HepG2 (cell line): Measurements from ENCODE around the gene CALML6. TPM values are rescaled to one million over a fixed set of nuclear protein-coding genes. Genes with fewer than 3 reads are reported as not detected.

ENCODE experiments used
- ATF4 ChIP-seq, 2 experiments: fragments of 450-650 bp in 1 of 2; sonication (generic) in 1 of 2; formaldehyde crosslinking; IDR thresholded peaks; 2 replicates each; pipeline versions ENCODE4 v1.5.0 to v1.8.0; 2020 to 2022; ENCODE audit warnings: mild to moderate bottlenecking in 1 of 2, missing genetic modification reagents in 1 of 2
- ELF3 ChIP-seq: IDR thresholded peaks from 2 replicates; pipeline ENCODE4 v1.6.1; 2016; ENCODE audit warnings: missing genetic modification reagents, missing compliant biosample characterization
- IRX3 ChIP-seq: sonication (generic); formaldehyde crosslinking; IDR thresholded peaks from 2 replicates; pipeline ENCODE4 v1.8.1; 2023; ENCODE audit warnings: mild to moderate bottlenecking, low read depth, missing genetic modification reagents, borderline replicate concordance
- JDP2 ChIP-seq: sonication (generic); formaldehyde crosslinking; IDR thresholded peaks from 2 replicates; pipeline ENCODE4 v1.8.1; 2022; ENCODE audit warnings: missing genetic modification reagents, borderline replicate concordance
- KAT2B ChIP-seq: fragments of 150-350 bp; IDR thresholded peaks from 2 replicates; pipeline ENCODE4 v1.6.1; 2014; ENCODE audit warnings: low read depth, low read length, borderline replicate concordance
- KAT7 ChIP-seq: IDR thresholded peaks from 2 replicates; pipeline ENCODE4 v1.6.1; 2018; ENCODE audit warnings: borderline replicate concordance, missing compliant biosample characterization
- MIER2 ChIP-seq: IDR thresholded peaks from 2 replicates; pipeline ENCODE4 v1.6.1; 2016; ENCODE audit warnings: missing biosample characterization, missing genetic modification reagents
- MLX ChIP-seq: IDR thresholded peaks from 2 replicates; pipeline ENCODE4 v1.6.1; 2016
- MLXIP ChIP-seq: sonication (generic); formaldehyde crosslinking; IDR thresholded peaks from 2 replicates; pipeline ENCODE4 v1.9.0; 2021; ENCODE audit warnings: missing genetic modification reagents, borderline replicate concordance
- NCOA2 ChIP-seq: sonication (generic); formaldehyde crosslinking; IDR thresholded peaks from 2 replicates; pipeline ENCODE4 v1.8.0; 2022; ENCODE audit warnings: inconsistent platforms
- NFKB2 ChIP-seq: sonication (generic); formaldehyde crosslinking; IDR thresholded peaks from 2 replicates; pipeline ENCODE4 v1.4.0; 2020; ENCODE audit warnings: missing genetic modification reagents, borderline replicate concordance
- PCBP2 ChIP-seq: fragments of 200-400 bp; formaldehyde crosslinking; optimal IDR thresholded peaks from 2 replicates; pipeline ENCODE3; 2018; ENCODE audit warnings: low read length, low read depth; ENCODE audit not compliant: poor library complexity, severe bottlenecking
- RBM39 ChIP-seq: fragments of 200-400 bp; formaldehyde crosslinking; IDR thresholded peaks from one replicate; pipeline ENCODE4 v1.6.1; 2018; ENCODE audit warnings: antibody characterized with exemption, mild to moderate bottlenecking, low read depth, low read length; ENCODE audit not compliant: poor library complexity, severe bottlenecking
- SMAD1 ChIP-seq: sonication (generic); formaldehyde crosslinking; IDR thresholded peaks from 2 replicates; pipeline ENCODE4 v1.4.0; 2020; ENCODE audit warnings: missing genetic modification reagents, low read depth, mild to moderate bottlenecking, borderline replicate concordance
- SMYD3 ChIP-seq: sonication (generic); formaldehyde crosslinking; IDR thresholded peaks from 2 replicates; pipeline ENCODE4 v1.8.1; 2023; ENCODE audit warnings: mild to moderate bottlenecking, missing genetic modification reagents
- ZNF232 ChIP-seq: sonication (generic); formaldehyde crosslinking; IDR thresholded peaks from 2 replicates; pipeline ENCODE4 v1.4.0; 2020; ENCODE audit warnings: missing genetic modification reagents, borderline replicate concordance
- ZNF691 ChIP-seq: sonication (generic); formaldehyde crosslinking; IDR thresholded peaks from 2 replicates; pipeline ENCODE4 v1.4.0; 2020; ENCODE audit warnings: missing genetic modification reagents, low read depth, mild to moderate bottlenecking, borderline replicate concordance
- ZNF781 ChIP-seq: sonication (generic); formaldehyde crosslinking; IDR thresholded peaks from 2 replicates; pipeline ENCODE4 v1.5.1; 2020; ENCODE audit warnings: borderline replicate concordance, mild to moderate bottlenecking, missing genetic modification reagents; ENCODE audit errors: not compliant biosample characterization
- ZSCAN12 ChIP-seq: sonication (generic); formaldehyde crosslinking; IDR thresholded peaks from 2 replicates; pipeline ENCODE4 v1.9.0; 2021; ENCODE audit warnings: mild to moderate bottlenecking, missing genetic modification reagents
- ZUFSP ChIP-seq: sonication (generic); formaldehyde crosslinking; IDR thresholded peaks from 2 replicates; pipeline ENCODE4 v1.9.0; 2021; ENCODE audit warnings: missing genetic modification reagents, mild to moderate bottlenecking, borderline replicate concordance
- polyA plus RNA-seq, 8 experiments: library from polyadenylated mRNA; depleted of rRNA in 3 of 8; stranded (reverse) in 7 of 8; unstranded in 1 of 8; fragments of >200 nt; fragmentation: Illumina TruSeq in 4 of 8; extraction: Trizol in 4 of 8; gene quantifications; 2 replicates each; pipeline versions ENCODE4 v1.2.1 to v1.2.3, GENCODE V29; 2011 to 2016; ENCODE audit warnings: low read depth in 4 of 8, missing spikeins in 1 of 8, mixed read lengths in 1 of 8; ENCODE audit not compliant: insufficient read depth in 1 of 8
- total RNA-seq, 5 experiments: library from RNA; depleted of rRNA; stranded (reverse); fragments of >200 nt; fragmentation: Illumina TruSeq; extraction: Trizol; gene quantifications; 2 replicates each; pipeline ENCODE4 v1.2.3, GENCODE V29; 2016; ENCODE audit warnings: low read depth in 1 of 5

CALML6 gene
- total and polyA plus RNA-seq, 2 of the 13 experiments (the other 11 are each of a cell fraction or from before 2014, with no cell fraction given), result 0.11 to 0.12 TPM

- TF ChIP-seq RBM39 (peak; percentile 79), MLXIP (CRISPR knock-in tag) (no peak), NCOA2 (peak; percentile 45; the same call in 1 of the 2 replicates), ZSCAN12 (CRISPR knock-in tag) (0 out of 2 replicates have a peak, but pooled peaks have one; percentile 51), KAT7 (CRISPR knock-in tag) (no peak; the same call in 1 of the 2 replicates), PCBP2 (no peak), ZNF781 (CRISPR knock-in tag) (no peak), IRX3 (CRISPR knock-in tag) (no peak), ZUFSP (CRISPR knock-in tag) (0 out of 2 replicates have a peak, but pooled peaks have one; percentile 23), ZNF232 (CRISPR knock-in tag) (peak; percentile 16; the same call in 1 of the 2 replicates), JDP2 (CRISPR knock-in tag) (no peak), SMYD3 (CRISPR knock-in tag) (no peak), KAT2B (no peak), SMAD1 (no peak), MLX (CRISPR knock-in tag) (peak; percentile 49; the same call in 1 of the 2 replicates), MIER2 (CRISPR knock-in tag) (0 out of 2 replicates have a peak, but pooled peaks have one; percentile 34), NFKB2 (peak; percentile 77; the same call in 1 of the 2 replicates), ZNF691 (CRISPR knock-in tag) (peak; percentile 75), ATF4 (CRISPR knock-in tag; IDR thresholded peaks at IDR 0.05) (0 out of 4 replicates have a peak, but pooled peaks of 1 of the 2 experiments have one; percentile 36), ELF3 (CRISPR knock-in tag) (peak; percentile 83)
Observed at GRCh38 chr1:1942753-1943656, 27.9 kb downstream of the CALML6 start (continued).
